HL-60 (cell line): Measurements from ENCODE around the gene KDM3B.

Experiments
- DNase-seq, 2 experiments: peaks; one replicate each; pipeline ENCODE4 v3.0.0-alpha.2; 2010 to 2020; ENCODE audit warnings: low read depth in 1 of 2, low spot score in 1 of 2
- H3K27ac ChIP-seq: fragments of 250-450 bp; sonication (Bioruptor Pico); replicated peaks from 2 replicates; pipeline ENCODE4 v1.5.1; 2020; ENCODE audit warnings: mild to moderate bottlenecking, moderate library complexity
- H3K27me3 ChIP-seq: fragments of 250-450 bp; sonication (Bioruptor Pico); 2 replicates; pipeline ENCODE4 v1.5.1; 2021; ENCODE audit warnings: mild to moderate bottlenecking, moderate library complexity; ENCODE audit not compliant: insufficient read depth, poor library complexity, severe bottlenecking
- H3K4me3 ChIP-seq: replicated peaks from 2 replicates; pipeline ENCODE4 v1.5.1; 2011; ENCODE audit warnings: mild to moderate bottlenecking, control low read depth, low read length; ENCODE audit not compliant: insufficient read depth
- GABPA ChIP-seq: IDR thresholded peaks from 2 replicates; pipeline ENCODE4 v1.6.1; 2012; ENCODE audit warnings: low read depth
- POLR2AphosphoS5 ChIP-seq: IDR thresholded peaks from 2 replicates; pipeline ENCODE4 v1.6.1; 2012; ENCODE audit warnings: low read depth
- SPI1 ChIP-seq: IDR thresholded peaks from 2 replicates; pipeline ENCODE4 v1.6.1; 2012; ENCODE audit warnings: low read depth, mild to moderate bottlenecking, borderline replicate concordance
- TF ChIP-seq, protein P1 (sequence below): IDR thresholded peaks from 2 replicates; pipeline ENCODE4 v1.6.1; 2012; ENCODE audit warnings: low read depth; ENCODE audit not compliant: insufficient replicate concordance
- TF ChIP-seq, protein P2 (sequence below): IDR thresholded peaks from one replicate; pipeline ENCODE4 v1.5.1; 2011; ENCODE audit warnings: low read length, control low read depth, inconsistent platforms; ENCODE audit not compliant: insufficient read depth

Gene KDM3B

DNA sequence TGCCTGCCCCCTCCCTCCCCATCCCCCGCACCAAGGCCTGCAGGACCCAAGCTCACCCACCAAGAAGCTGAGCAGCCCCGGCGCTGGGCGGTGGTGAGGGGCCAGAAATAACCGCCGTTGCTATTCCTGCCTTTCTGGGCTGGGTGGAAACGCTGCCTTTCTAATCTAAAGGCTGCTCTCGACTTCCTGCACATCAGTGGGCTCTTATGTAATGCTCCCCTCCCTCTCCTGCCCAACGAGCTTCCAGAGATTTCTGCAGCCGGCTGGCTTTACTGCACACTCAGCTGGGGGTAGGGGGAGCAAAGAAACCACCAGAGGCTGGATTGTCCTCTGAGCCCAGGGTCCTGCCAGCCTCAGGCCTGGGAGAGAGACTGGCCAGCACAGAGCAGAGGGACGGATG lies 105.9 kb downstream of the KDM3B start:
- no peak for DNase-seq
- TF ChIP-seq, protein P1, sequence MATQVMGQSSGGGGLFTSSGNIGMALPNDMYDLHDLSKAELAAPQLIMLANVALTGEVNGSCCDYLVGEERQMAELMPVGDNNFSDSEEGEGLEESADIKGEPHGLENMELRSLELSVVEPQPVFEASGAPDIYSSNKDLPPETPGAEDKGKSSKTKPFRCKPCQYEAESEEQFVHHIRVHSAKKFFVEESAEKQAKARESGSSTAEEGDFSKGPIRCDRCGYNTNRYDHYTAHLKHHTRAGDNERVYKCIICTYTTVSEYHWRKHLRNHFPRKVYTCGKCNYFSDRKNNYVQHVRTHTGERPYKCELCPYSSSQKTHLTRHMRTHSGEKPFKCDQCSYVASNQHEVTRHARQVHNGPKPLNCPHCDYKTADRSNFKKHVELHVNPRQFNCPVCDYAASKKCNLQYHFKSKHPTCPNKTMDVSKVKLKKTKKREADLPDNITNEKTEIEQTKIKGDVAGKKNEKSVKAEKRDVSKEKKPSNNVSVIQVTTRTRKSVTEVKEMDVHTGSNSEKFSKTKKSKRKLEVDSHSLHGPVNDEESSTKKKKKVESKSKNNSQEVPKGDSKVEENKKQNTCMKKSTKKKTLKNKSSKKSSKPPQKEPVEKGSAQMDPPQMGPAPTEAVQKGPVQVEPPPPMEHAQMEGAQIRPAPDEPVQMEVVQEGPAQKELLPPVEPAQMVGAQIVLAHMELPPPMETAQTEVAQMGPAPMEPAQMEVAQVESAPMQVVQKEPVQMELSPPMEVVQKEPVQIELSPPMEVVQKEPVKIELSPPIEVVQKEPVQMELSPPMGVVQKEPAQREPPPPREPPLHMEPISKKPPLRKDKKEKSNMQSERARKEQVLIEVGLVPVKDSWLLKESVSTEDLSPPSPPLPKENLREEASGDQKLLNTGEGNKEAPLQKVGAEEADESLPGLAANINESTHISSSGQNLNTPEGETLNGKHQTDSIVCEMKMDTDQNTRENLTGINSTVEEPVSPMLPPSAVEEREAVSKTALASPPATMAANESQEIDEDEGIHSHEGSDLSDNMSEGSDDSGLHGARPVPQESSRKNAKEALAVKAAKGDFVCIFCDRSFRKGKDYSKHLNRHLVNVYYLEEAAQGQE = no peak
- TF ChIP-seq, protein P2, sequence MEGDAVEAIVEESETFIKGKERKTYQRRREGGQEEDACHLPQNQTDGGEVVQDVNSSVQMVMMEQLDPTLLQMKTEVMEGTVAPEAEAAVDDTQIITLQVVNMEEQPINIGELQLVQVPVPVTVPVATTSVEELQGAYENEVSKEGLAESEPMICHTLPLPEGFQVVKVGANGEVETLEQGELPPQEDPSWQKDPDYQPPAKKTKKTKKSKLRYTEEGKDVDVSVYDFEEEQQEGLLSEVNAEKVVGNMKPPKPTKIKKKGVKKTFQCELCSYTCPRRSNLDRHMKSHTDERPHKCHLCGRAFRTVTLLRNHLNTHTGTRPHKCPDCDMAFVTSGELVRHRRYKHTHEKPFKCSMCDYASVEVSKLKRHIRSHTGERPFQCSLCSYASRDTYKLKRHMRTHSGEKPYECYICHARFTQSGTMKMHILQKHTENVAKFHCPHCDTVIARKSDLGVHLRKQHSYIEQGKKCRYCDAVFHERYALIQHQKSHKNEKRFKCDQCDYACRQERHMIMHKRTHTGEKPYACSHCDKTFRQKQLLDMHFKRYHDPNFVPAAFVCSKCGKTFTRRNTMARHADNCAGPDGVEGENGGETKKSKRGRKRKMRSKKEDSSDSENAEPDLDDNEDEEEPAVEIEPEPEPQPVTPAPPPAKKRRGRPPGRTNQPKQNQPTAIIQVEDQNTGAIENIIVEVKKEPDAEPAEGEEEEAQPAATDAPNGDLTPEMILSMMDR = no peak
- TF ChIP-seq SPI1 (no peak), GABPA (no peak), POLR2AphosphoS5 (no peak)
- H3K27me3 ChIP-seq = no peaks in the 10 kb centered on the region
- H3K27ac ChIP-seq = no peak overlapping the region
- H3K4me3 ChIP-seq = no peak overlapping the region

DNA sequence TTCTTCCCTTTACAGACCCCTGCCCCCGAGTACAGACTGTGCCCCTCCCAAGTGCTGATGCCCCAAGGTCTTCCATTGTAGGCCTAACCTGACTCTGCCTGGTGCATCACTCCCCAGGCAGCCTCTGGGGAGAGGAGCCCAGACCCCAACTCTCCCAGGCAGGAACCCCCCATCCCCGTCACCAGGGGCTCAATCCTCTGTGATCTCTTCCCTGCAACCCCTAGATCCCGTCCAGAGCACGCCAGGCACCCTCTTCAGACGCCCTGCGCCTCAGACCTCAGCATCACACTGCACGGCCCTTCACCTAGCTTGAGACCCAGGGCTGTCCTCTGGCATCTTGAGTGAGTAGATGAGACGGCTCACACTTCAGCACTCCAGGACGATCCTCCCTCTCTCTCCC lies 106.4 kb downstream of the KDM3B start:
- no peaks in the 10 kb centered on the region for H3K27me3 ChIP-seq
- no peak for TF ChIP-seq POLR2AphosphoS5
- TF ChIP-seq, protein P2 = no peak
- TF ChIP-seq, protein P1 = no peak
- no peak for TF ChIP-seq SPI1
- no peak for TF ChIP-seq GABPA
- no peak overlapping the region for H3K27ac ChIP-seq
- no peak for DNase-seq
- H3K4me3 ChIP-seq = no peak overlapping the region

DNA sequence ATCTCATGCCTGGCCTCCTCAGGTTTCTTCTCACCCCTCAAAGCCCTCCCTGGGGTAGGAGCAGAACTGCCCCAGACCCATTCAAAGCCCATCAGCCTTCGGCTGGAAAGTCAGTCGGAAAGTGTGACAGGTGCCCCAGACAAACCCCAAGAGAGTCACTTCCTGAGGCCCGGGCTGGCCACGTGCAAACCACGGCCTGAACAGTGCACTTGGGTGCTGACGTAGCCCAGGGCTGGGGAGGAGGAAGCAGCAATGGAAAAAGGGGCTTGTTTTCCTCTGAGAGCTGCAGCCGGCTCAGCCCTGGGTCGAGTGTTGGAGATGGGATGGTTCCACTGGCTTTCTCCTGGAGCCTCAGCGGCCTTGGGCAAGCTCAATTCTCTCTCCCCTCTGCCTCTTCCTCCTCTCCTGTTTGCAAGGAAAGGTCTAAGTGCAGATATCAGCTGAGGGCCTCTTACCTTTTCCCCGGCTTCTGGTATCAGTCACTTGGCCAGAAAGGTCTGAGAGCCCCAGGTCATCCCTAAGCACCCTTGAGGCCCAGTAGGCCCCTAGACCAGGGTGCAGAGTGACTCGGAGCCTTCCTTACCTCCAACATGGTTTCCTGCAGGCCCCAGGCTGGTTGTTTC lies 106.9 kb downstream of the KDM3B start:
- H3K27ac ChIP-seq = no peak overlapping the region
- DNase-seq = peak in 1 of 2 experiments; percentile 44
- no peak overlapping the region for H3K4me3 ChIP-seq
- H3K27me3 ChIP-seq = no peaks in the 10 kb centered on the region
- TF ChIP-seq, protein P1 = no peak
- TF ChIP-seq GABPA (no peak), POLR2AphosphoS5 (no peak; the same call in 1 of the 2 replicates), SPI1 (no peak)
- TF ChIP-seq, protein P2 = no peak
